ENCODE results near the gene ARL14.

GRCh38 chr3:160693191-160693590 is 16.2 kb downstream of the ARL14 start:
- TF ChIP-seq CTCF (IDR thresholded peaks at IDR 0.05) (no peak), EZH2 (IDR thresholded peaks at IDR 0.05) (no peak)
